ENCODE measurements around the gene ITGA5. TPM values are rescaled to one million over a fixed set of nuclear protein-coding genes. Genes with fewer than 3 reads are reported as not detected.
A peak's percentile ranks its signal among the peaks of the same experiment; 100 is the strongest.

The ITGA5 gene
- total RNA-seq, 2 donors from 2014 or later, result 28.5 to 49.1 TPM

GRCh38 chr12:54370171-54370730 is 48.8 kb downstream of the ITGA5 start:
- H3K4me1 ChIP-seq, result peaks cover 33% of the 10 kb centered on the region
- no peak overlapping the region for H3K27ac ChIP-seq
- WGBS, 2 donors, result 9 to 16% methylated on average over 12 to 43 of the region's 44 CpGs
- no peaks in the 10 kb centered on the region for H3K36me3 ChIP-seq (replicated peaks in 1 of 2; ENCODE audit: insufficient read depth in 1 of 2, low read depth in 2 of 2)
- DNase-seq (peak; percentile 71 to 82 (median 80)), ATAC-seq (peak; percentile 84)
- no peaks in the 10 kb centered on the region for H3K9me3 ChIP-seq
- H3K4me3 ChIP-seq, result no peak overlapping the region
- intact Hi-C loops (cut with DNase I), result no loop called here
- no peaks in the 10 kb centered on the region for H3K27me3 ChIP-seq
- TF ChIP-seq POLR2A (IDR thresholded peaks at IDR 0.05), result no peak
- TF ChIP-seq CTCF (IDR thresholded peaks at IDR 0.05), result peak; percentile 87 to 97 (median 92)

DNA sequence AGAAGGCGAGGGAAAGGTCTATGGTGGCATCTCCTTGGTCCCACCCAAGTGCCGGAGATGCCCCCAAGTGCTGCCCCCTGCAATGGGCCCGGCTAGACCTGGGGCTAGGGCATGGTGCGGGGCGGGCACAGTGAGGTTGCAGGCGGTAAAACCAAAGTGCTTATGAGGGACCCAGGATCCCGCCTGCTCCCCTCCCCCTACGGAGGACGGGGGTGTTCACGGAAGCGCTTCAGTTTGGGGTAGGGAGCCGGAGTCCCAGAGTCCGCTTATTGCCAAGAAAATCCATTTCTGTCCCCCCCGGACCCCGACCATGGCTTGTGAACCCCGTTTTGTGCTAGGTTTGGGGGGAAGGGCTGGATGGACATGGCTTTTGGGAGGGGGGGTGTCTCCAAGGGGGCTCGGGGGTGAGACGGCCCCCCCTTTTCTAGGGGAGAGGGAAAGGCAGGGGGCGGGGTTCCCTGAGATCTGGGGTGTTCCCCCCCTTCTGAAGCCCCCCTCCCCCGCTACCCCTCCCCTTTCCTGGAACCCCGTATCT is 49.4 kb downstream of the ITGA5 start:
- ATAC-seq (no peak), DNase-seq (no peak)
- Histone ChIP-seq H3K4me1 (peaks cover 33% of the 10 kb centered on the region), H3K27me3 (no peaks in the 10 kb centered on the region), H3K4me3 (no peak overlapping the region), H3K27ac (no peak overlapping the region), H3K9me3 (no peaks in the 10 kb centered on the region), H3K36me3 (replicated peaks in 1 of 2; ENCODE audit: insufficient read depth in 1 of 2, low read depth in 2 of 2) (no peaks in the 10 kb centered on the region)
- TF ChIP-seq CTCF (IDR thresholded peaks at IDR 0.05) (no peak), POLR2A (IDR thresholded peaks at IDR 0.05) (no peak)
- intact Hi-C loops (cut with DNase I), result loop anchor here (10.0 kb wide), 2 partner anchors 115 to 145 kb away; no protein-coding TSS in a partner anchor
- 45 to 54% methylated on average over 5 to 19 of the region's 21 CpGs for WGBS, 2 donors

DNA sequence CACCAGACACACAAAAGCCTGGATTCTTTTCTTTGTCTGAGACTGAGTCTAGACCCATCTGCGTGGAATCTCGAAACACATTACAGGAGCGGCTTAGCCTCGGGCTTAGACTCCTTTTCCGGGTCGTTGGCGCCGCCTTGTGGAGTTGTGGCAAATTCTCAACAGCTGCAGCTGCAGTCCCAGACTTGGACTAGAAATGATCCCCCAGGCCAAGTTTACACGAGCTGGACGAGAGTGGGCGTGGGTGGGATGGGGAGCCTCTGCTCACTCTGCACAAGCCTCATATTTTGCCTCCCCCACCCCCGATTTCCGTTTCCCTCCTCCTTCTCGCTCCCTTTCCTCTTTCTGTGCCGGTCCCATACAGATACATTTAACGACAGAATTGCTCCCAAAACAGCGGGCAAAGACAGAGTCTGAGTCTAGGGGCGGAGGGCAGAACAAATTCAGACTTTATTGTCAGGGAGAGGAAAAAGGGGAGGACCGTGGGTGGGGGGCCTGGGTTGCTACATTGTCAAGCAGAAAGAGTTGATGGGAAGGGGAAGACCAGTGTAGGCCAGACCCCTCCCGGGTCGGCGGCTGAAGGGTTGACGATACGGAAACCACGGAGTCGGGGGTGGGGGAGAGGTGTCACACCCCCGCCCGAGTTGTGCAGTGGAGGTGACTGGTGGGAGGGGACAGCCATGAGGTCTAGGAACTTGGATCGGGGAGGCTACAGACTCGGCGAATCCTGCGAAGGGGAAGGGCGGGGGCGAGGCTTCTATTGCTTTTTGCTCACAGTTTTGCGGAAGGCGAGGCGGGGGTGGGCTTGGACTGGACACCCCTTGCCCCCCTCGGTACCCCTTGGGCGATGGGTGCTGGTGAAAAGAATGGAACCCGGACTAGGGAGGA is 50.1 kb downstream of the ITGA5 start:
- no peaks in the 10 kb centered on the region for H3K36me3 ChIP-seq (replicated peaks in 1 of 2; ENCODE audit: insufficient read depth in 1 of 2, low read depth in 2 of 2)
- peak; percentile 86 for ATAC-seq
- no peak overlapping the region for H3K4me3 ChIP-seq
- peak; percentile 91 to 93 (median 92) for DNase-seq
- peaks cover 33% of the 10 kb centered on the region for H3K4me1 ChIP-seq
- 22 to 31% methylated on average over 33 to 40 of the region's 40 CpGs for WGBS, 2 donors
- H3K27me3 ChIP-seq, result no peaks in the 10 kb centered on the region
- H3K9me3 ChIP-seq, result no peaks in the 10 kb centered on the region
- H3K27ac ChIP-seq, result no peak overlapping the region
- intact Hi-C loops (cut with DNase I), result loop anchor here (10.0 kb wide), 2 partner anchors 114 to 144 kb away; no protein-coding TSS in a partner anchor
- TF ChIP-seq CTCF (IDR thresholded peaks at IDR 0.05), result peak; percentile 67 to 89 (median 83)
- no peak for TF ChIP-seq POLR2A (IDR thresholded peaks at IDR 0.05)

GRCh38 chr12:54368025-54368708 is 50.9 kb downstream of the ITGA5 start:
- H3K4me3 ChIP-seq, result no peak overlapping the region
- ATAC-seq, result no peak
- WGBS, 2 donors, result 27 to 29% methylated on average over 5 of the region's 5 CpGs

More at GRCh38 chr12:54368025-54368708, 50.9 kb downstream of the ITGA5 start:
- TF ChIP-seq POLR2A (IDR thresholded peaks at IDR 0.05), result no peak
- TF ChIP-seq CTCF (IDR thresholded peaks at IDR 0.05), result no peak
- intact Hi-C loops (cut with DNase I), result loop anchor here (10.0 kb wide), 2 partner anchors 113 to 143 kb away; no protein-coding TSS in a partner anchor
- H3K27me3 ChIP-seq, result no peaks in the 10 kb centered on the region
- H3K27ac ChIP-seq, result no peak overlapping the region
- no peaks in the 10 kb centered on the region for H3K9me3 ChIP-seq
- H3K36me3 ChIP-seq (replicated peaks in 1 of 2; ENCODE audit: insufficient read depth in 1 of 2, low read depth in 2 of 2), result no peaks in the 10 kb centered on the region
- DNase-seq, result no peak
- H3K4me1 ChIP-seq, result peaks cover 33% of the 10 kb centered on the region

Measured in body of pancreas (tissue), 4 donors.